Esophagus squamous epithelium (tissue), 4 donors: ENCODE data around the gene C1orf50.

Experiments used
- POLR2A ChIP-seq, 4 donors: fragments of 450-650 bp; IDR thresholded peaks; one replicate each; pipeline ENCODE4 v1.6.1; 2017; ENCODE audit warnings: antibody characterized with exemption in 4 of 4, mild to moderate bottlenecking in 4 of 4, moderate library complexity in 3 of 4
- TF ChIP-seq, protein P1 (sequence below), 6 experiments: fragments of 450-650 bp in 4 of 6; fragments of 200-600 bp in 2 of 6; sonication (generic) in 2 of 6; IDR thresholded peaks; one replicate each; pipeline ENCODE4 v1.5.1; 2016 to 2019; ENCODE audit warnings: antibody characterized with exemption in 6 of 6, mild to moderate bottlenecking in 4 of 6, moderate library complexity in 4 of 6

DNA sequence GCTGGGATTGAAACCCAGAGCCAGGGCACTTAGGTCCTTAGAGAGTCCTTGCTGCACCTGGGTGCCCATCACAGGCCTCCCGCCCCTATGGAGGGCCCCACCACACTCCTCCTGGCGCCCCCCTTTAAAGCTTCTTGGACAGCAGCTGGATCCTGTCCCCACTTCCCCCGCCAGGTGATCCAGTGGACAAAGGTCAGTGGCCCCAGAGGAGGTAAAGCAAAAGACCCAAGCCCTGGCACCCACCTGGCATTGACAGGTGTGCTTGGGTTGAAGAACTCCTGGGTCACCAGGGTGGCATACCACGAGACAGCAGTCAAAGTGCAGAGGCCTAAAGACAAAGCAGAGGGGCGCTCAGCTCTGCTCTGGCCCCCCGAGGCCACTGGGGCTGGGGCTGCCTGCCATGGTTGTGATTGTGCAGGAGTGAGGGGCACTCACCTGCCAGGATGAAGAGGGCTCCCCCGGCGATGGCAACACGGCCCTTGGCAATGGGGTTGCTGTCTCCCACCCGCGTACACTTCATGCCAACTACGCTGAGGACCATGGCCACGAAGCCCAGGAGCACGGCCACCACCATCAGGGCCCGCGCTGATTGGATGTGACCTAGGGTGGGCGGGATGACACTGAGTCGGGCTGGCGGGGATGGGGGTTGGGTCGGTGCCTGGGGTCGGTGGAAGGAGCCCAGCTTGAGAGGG is 28.9 kb upstream of the C1orf50 start:
- no peak for TF ChIP-seq POLR2A (IDR thresholded peaks at IDR 0.05)
- TF ChIP-seq, protein P1, sequence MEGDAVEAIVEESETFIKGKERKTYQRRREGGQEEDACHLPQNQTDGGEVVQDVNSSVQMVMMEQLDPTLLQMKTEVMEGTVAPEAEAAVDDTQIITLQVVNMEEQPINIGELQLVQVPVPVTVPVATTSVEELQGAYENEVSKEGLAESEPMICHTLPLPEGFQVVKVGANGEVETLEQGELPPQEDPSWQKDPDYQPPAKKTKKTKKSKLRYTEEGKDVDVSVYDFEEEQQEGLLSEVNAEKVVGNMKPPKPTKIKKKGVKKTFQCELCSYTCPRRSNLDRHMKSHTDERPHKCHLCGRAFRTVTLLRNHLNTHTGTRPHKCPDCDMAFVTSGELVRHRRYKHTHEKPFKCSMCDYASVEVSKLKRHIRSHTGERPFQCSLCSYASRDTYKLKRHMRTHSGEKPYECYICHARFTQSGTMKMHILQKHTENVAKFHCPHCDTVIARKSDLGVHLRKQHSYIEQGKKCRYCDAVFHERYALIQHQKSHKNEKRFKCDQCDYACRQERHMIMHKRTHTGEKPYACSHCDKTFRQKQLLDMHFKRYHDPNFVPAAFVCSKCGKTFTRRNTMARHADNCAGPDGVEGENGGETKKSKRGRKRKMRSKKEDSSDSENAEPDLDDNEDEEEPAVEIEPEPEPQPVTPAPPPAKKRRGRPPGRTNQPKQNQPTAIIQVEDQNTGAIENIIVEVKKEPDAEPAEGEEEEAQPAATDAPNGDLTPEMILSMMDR (IDR thresholded peaks at IDR 0.05): no peak
